Ishikawa (cell line): ENCODE data around the gene PKN1.

Source experiments
- CEBPB ChIP-seq: IDR thresholded peaks from 2 replicates; pipeline ENCODE4 v1.6.1; 2012
- CREB1 ChIP-seq: IDR thresholded peaks from 2 replicates; pipeline ENCODE4 v1.6.1; 2012; ENCODE audit warnings: low read depth
- EGR1 ChIP-seq: IDR thresholded peaks from 2 replicates; pipeline ENCODE4 v1.6.1; 2012
- EP300 ChIP-seq: IDR thresholded peaks from 2 replicates; pipeline ENCODE4 v1.6.1; 2012; ENCODE audit warnings: borderline replicate concordance
- FOXM1 ChIP-seq: IDR thresholded peaks from 2 replicates; pipeline ENCODE4 v1.6.1; 2012; ENCODE audit warnings: low read depth, borderline replicate concordance
- MAX ChIP-seq: IDR thresholded peaks from 2 replicates; pipeline ENCODE4 v1.6.1; 2012
- NFIC ChIP-seq: IDR thresholded peaks from 2 replicates; pipeline ENCODE4 v1.6.1; 2012
- RAD21 ChIP-seq: IDR thresholded peaks from 2 replicates; pipeline ENCODE4 v1.6.1; 2012; ENCODE audit warnings: low read depth
- REST ChIP-seq: IDR thresholded peaks from 2 replicates; pipeline ENCODE4 v1.6.1; 2012; ENCODE audit warnings: low read depth, mild to moderate bottlenecking
- TAF1 ChIP-seq: IDR thresholded peaks from 2 replicates; pipeline ENCODE4 v1.6.1; 2012; ENCODE audit warnings: low read depth, mild to moderate bottlenecking
- TCF12 ChIP-seq: IDR thresholded peaks from 2 replicates; pipeline ENCODE4 v1.6.1; 2012; ENCODE audit warnings: low read depth
- TEAD4 ChIP-seq: IDR thresholded peaks from 2 replicates; pipeline ENCODE4 v1.6.1; 2012
- YY1 ChIP-seq: IDR thresholded peaks from 2 replicates; pipeline ENCODE4 v1.6.1; 2012; ENCODE audit warnings: low read depth
- ZBTB7A ChIP-seq: IDR thresholded peaks from 2 replicates; pipeline ENCODE4 v1.6.1; 2012; ENCODE audit warnings: low read depth

- TF ChIP-seq EP300 (no peak), NFIC (no peak), TCF12 (no peak), TAF1 (no peak), REST (no peak), YY1 (no peak), CREB1 (no peak), ZBTB7A (no peak), FOXM1 (no peak), CEBPB (no peak), RAD21 (no peak), MAX (no peak), TEAD4 (no peak), EGR1 (no peak)
These were observed 30.6 kb upstream of the PKN1 start for GRCh38 chr19:14402332-14403144.
